Measurements from ENCODE around the gene SIRPA.
A peak's percentile ranks its signal among the peaks of the same experiment; 100 is the strongest.

SIRPA gene

GRCh38 chr20:1953621-1954020 is 58.4 kb downstream of the SIRPA start:
- peak; percentile 33 for DNase-seq

GRCh38 chr20:1955217-1955616 is 60.0 kb downstream of the SIRPA start:
- no peak for DNase-seq

GRCh38 chr20:1958426-1958825 is 63.2 kb downstream of the SIRPA start:
- DNase-seq = no peak

- no peak for DNase-seq
Observed at GRCh38 chr20:1959156-1959555, 63.9 kb downstream of the SIRPA start.

- DNase-seq = no peak
Observed at GRCh38 chr20:1961374-1961773, 66.2 kb downstream of the SIRPA start.

- peak; percentile 61 for DNase-seq
Observed at GRCh38 chr20:1964061-1964460, 68.9 kb downstream of the SIRPA start.

- no peak for DNase-seq
Observed at GRCh38 chr20:1964659-1965405, 69.6 kb downstream of the SIRPA start.

GRCh38 chr20:1965520-1966351 is 70.5 kb downstream of the SIRPA start:
- DNase-seq = peak; percentile 82

GRCh38 chr20:1968964-1969363 is 73.8 kb downstream of the SIRPA start:
- DNase-seq = no peak

- DNase-seq = no peak
Observed at GRCh38 chr20:1971893-1972586, 76.8 kb downstream of the SIRPA start.

GRCh38 chr20:1973601-1974440 is 78.6 kb downstream of the SIRPA start:
- DNase-seq = no peak

- no peak for DNase-seq
Observed at GRCh38 chr20:1975291-1975690, 80.1 kb downstream of the SIRPA start.

GRCh38 chr20:1979106-1979778 is 84.0 kb downstream of the SIRPA start:
- DNase-seq = no peak

- no peak for DNase-seq
Observed at GRCh38 chr20:1982686-1983085, 87.5 kb downstream of the SIRPA start.

- DNase-seq = no peak
Observed at GRCh38 chr20:1983301-1983700, 88.1 kb downstream of the SIRPA start.

- DNase-seq = no peak
Observed at GRCh38 chr20:1987826-1988225, 92.6 kb downstream of the SIRPA start.
